Neural progenitor cell (in vitro differentiated cells): ENCODE results near the gene CER1. TPM values are rescaled to one million over a fixed set of nuclear protein-coding genes. Genes with fewer than 3 reads are reported as not detected.
"Not testable (repeated sequence)": the region's sequence is repeated elsewhere in the genome, so short reads cannot be mapped to it uniquely, and the experiment has no call there.

ENCODE experiments used
- DNase-seq: peaks from one replicate; pipeline ENCODE4 v3.0.0-alpha.2; 2016; ENCODE audit warnings: low spot score
- H2AFZ ChIP-seq: fragments of 200-600 bp; sonication (generic); replicated peaks from 2 replicates; pipeline ENCODE4 v1.6.1; 2016; ENCODE audit warnings: antibody characterized with exemption
- H3F3A ChIP-seq: fragments of 200-600 bp; sonication (generic); 2 replicates; pipeline ENCODE4 v1.6.1; 2016; ENCODE audit warnings: antibody characterized with exemption, low read depth
- H3K27ac ChIP-seq: fragments of 200-600 bp; sonication (generic); 2 replicates; pipeline ENCODE4 v1.5.1; 2016; ENCODE audit warnings: mild to moderate bottlenecking
- H3K27me3 ChIP-seq: fragments of 200-600 bp; sonication (generic); 2 replicates; pipeline ENCODE4 v1.6.1; 2016; ENCODE audit warnings: mild to moderate bottlenecking, moderate library complexity
- H3K36me3 ChIP-seq: fragments of 200-600 bp; sonication (generic); 2 replicates; pipeline ENCODE4 v1.5.1; 2016
- H3K4me1 ChIP-seq: fragments of 200-600 bp; sonication (generic); 2 replicates; pipeline ENCODE4 v1.6.1; 2016; ENCODE audit warnings: mixed run types
- H3K4me2 ChIP-seq: fragments of 200-600 bp; sonication (generic); 2 replicates; pipeline ENCODE4 v1.6.1; 2016
- H3K4me3 ChIP-seq: fragments of 200-600 bp; sonication (generic); 2 replicates; pipeline ENCODE4 v1.5.1; 2016
- H3K79me2 ChIP-seq: fragments of 200-600 bp; sonication (generic); 2 replicates; pipeline ENCODE4 v1.6.1; 2016; ENCODE audit warnings: low read depth
- H3K9ac ChIP-seq: fragments of 200-600 bp; sonication (generic); 2 replicates; pipeline ENCODE4 v1.6.1; 2016
- H3K9me3 ChIP-seq: fragments of 200-600 bp; sonication (generic); 2 replicates; pipeline ENCODE4 v1.5.1; 2016; ENCODE audit warnings: low read depth
- H4K20me1 ChIP-seq: fragments of 200-600 bp; sonication (generic); 2 replicates; pipeline ENCODE4 v1.6.1; 2016; ENCODE audit warnings: low read depth
- H3K27ac Mint-ChIP-seq: 3 replicates; pipeline ENCODE4 v1.8.0; 2021; ENCODE audit warnings: mixed read lengths
- H3K27me3 Mint-ChIP-seq: 2 replicates; pipeline ENCODE4 v1.8.0; 2022; ENCODE audit warnings: low read depth, mild to moderate bottlenecking, inconsistent platforms, moderate library complexity, mixed read lengths; ENCODE audit not compliant: insufficient read depth
- H3K36me3 Mint-ChIP-seq: 3 replicates; pipeline ENCODE4 v1.8.0; 2021; ENCODE audit warnings: mixed read lengths
- H3K4me1 Mint-ChIP-seq: 3 replicates; pipeline ENCODE4 v1.8.0; 2021; ENCODE audit warnings: mixed read lengths
- H3K4me3 Mint-ChIP-seq: 3 replicates; pipeline ENCODE4 v1.8.0; 2021; ENCODE audit warnings: mild to moderate bottlenecking, moderate library complexity, mixed read lengths
- H3K9me3 Mint-ChIP-seq: 3 replicates; pipeline ENCODE4 v1.8.0; 2020; ENCODE audit warnings: mixed read lengths
- CTCF ChIP-seq: fragments of 200-600 bp; sonication (generic); IDR thresholded peaks from 2 replicates; pipeline ENCODE4 v1.5.1; 2017; ENCODE audit warnings: antibody characterized with exemption, mild to moderate bottlenecking
- EZH2 ChIP-seq: fragments of 200-600 bp; sonication (generic); IDR thresholded peaks from 2 replicates; pipeline ENCODE4 v1.6.1; 2017; ENCODE audit warnings: antibody characterized with exemption, mild to moderate bottlenecking, moderate library complexity
- EZH2phosphoT487 ChIP-seq: fragments of 200-600 bp; sonication (generic); IDR thresholded peaks from 2 replicates; pipeline ENCODE4 v1.6.1; 2017; ENCODE audit warnings: antibody characterized with exemption
- total RNA-seq: library from RNA; depleted of rRNA; stranded (reverse); fragments of >200 nt; gene quantifications from 2 replicates; pipeline ENCODE4 v1.2.3, GENCODE V29; 2015; ENCODE audit warnings: low replicate concordance

Gene CER1
- total RNA-seq, 1 donor from 2014 or later = 0.11 TPM

GRCh38 chr9:14690948-14691730 is 31.4 kb downstream of the CER1 start:
- Histone ChIP-seq H3K4me1 (peaks cover 13% of the 10 kb centered on the region), H3K9me3 (no peaks in the 10 kb centered on the region), H3K4me3 (no peak overlapping the region), H4K20me1 (no peaks in the 10 kb centered on the region), H3K9ac (no peak overlapping the region), H3K27me3 (no peaks in the 10 kb centered on the region), H3K36me3 (no peaks in the 10 kb centered on the region), H3F3A (peaks cover 2% of the 10 kb centered on the region), H2AFZ (no peak overlapping the region), H3K79me2 (peaks cover 33% of the 10 kb centered on the region), H3K4me2 (peak overlapping the region; percentile 24), H3K27ac (no peak overlapping the region)
- peaks cover 13% of the 10 kb centered on the region for H3K36me3 Mint-ChIP-seq
- TF ChIP-seq EZH2phosphoT487 (no peak), EZH2 (no peak)
- H3K4me1 Mint-ChIP-seq = peaks cover 31% of the 10 kb centered on the region
- no peaks in the 10 kb centered on the region for H3K27me3 Mint-ChIP-seq
- peak overlapping the region; percentile 24 for H3K4me3 Mint-ChIP-seq
- no peak overlapping the region for H3K27ac Mint-ChIP-seq
- no peaks in the 10 kb centered on the region for H3K9me3 Mint-ChIP-seq
- DNase-seq = no peak

- no peak overlapping the region for H3K4me2 ChIP-seq
- TF ChIP-seq CTCF (no peak), EZH2phosphoT487 (no peak), EZH2 (no peak)
Measured at GRCh38 chr9:14687042-14687719, 35.4 kb downstream of the CER1 start.

GRCh38 chr9:14686168-14686567 is 36.4 kb downstream of the CER1 start:
- Histone ChIP-seq H4K20me1 (no peaks in the 10 kb centered on the region), H3K4me2 (no peak overlapping the region), H3K79me2 (peaks cover 34% of the 10 kb centered on the region), H2AFZ (no peak overlapping the region), H3K27ac (no peak overlapping the region), H3F3A (no peaks in the 10 kb centered on the region), H3K4me1 (no peaks in the 10 kb centered on the region), H3K9ac (no peak overlapping the region), H3K27me3 (no peaks in the 10 kb centered on the region), H3K36me3 (no peaks in the 10 kb centered on the region), H3K9me3 (no peaks in the 10 kb centered on the region), H3K4me3 (no peak overlapping the region)
- Mint-ChIP-seq H3K27me3 (no peaks in the 10 kb centered on the region), H3K9me3 (peaks cover 5% of the 10 kb centered on the region), H3K4me3 (no peak overlapping the region), H3K27ac (no peak overlapping the region), H3K36me3 (peaks cover 30% of the 10 kb centered on the region), H3K4me1 (peaks cover 9% of the 10 kb centered on the region)
- no peak for DNase-seq
- TF ChIP-seq EZH2 (no peak), CTCF (no peak), EZH2phosphoT487 (no peak)

More at GRCh38 chr9:14687042-14687719, 35.4 kb downstream of the CER1 start:
- Histone ChIP-seq H3K27me3 (no peaks in the 10 kb centered on the region), H4K20me1 (no peaks in the 10 kb centered on the region), H2AFZ (no peak overlapping the region), H3K36me3 (no peaks in the 10 kb centered on the region), H3K27ac (no peak overlapping the region), H3F3A (no peaks in the 10 kb centered on the region), H3K4me3 (no peak overlapping the region), H3K9me3 (no peaks in the 10 kb centered on the region), H3K9ac (no peak overlapping the region), H3K79me2 (peaks cover 38% of the 10 kb centered on the region), H3K4me1 (peaks cover 6% of the 10 kb centered on the region)
- Mint-ChIP-seq H3K4me3 (no peak overlapping the region), H3K27ac (no peak overlapping the region), H3K27me3 (no peaks in the 10 kb centered on the region), H3K36me3 (peaks cover 26% of the 10 kb centered on the region), H3K9me3 (peaks cover 5% of the 10 kb centered on the region), H3K4me1 (peaks cover 17% of the 10 kb centered on the region)
- DNase-seq = no peak

GRCh38 chr9:14682616-14683015 is 39.9 kb downstream of the CER1 start:
- H3K4me1 ChIP-seq, H3K4me3 ChIP-seq, H3K27ac ChIP-seq, H3F3A ChIP-seq, DNase-seq, H2AFZ ChIP-seq, H4K20me1 ChIP-seq, H3K9ac ChIP-seq, H3K27me3 Mint-ChIP-seq, H3K27me3 ChIP-seq, H3K36me3 ChIP-seq, H3K4me3 Mint-ChIP-seq, H3K27ac Mint-ChIP-seq, H3K4me1 Mint-ChIP-seq, H3K9me3 ChIP-seq, H3K9me3 Mint-ChIP-seq, H3K4me2 ChIP-seq: not testable (repeated sequence)
- H3K36me3 Mint-ChIP-seq = peaks cover 28% of the 10 kb centered on the region
- peaks cover 29% of the 10 kb centered on the region for H3K79me2 ChIP-seq
